ENCODE measurements around the gene KCNJ10.

GRCh38 chr1:159986093-159986492 lies 83.9 kb downstream of the KCNJ10 start:
- no peak for TF ChIP-seq CTCF (IDR thresholded peaks at IDR 0.05)
- TF ChIP-seq EP300 (IDR thresholded peaks at IDR 0.05) = no peak

All from suprapubic skin (tissue), 3 donors.